Activated naive CD8-positive, alpha-beta T cell treated with anti-CD3 and anti-CD28 coated beads, Interleukin-2, amount 10 ng/mL, durations not matched to agents 7 days and 5 days (primary cell): ENCODE results near the gene SYMPK. TPM values are rescaled to one million over a fixed set of nuclear protein-coding genes. Genes with fewer than 3 reads are reported as not detected.

Source experiments
- ATAC-seq: fragments of 150-1000 bp; cut with Tn5 transposase; one replicate; pipeline ENCODE4 v1.10.0; 2021; ENCODE audit warnings: low read depth, moderate library complexity
- POLR2A ChIA-PET: fragments of 350-600 bp; sonication (Branson Sonifier 250); formaldehyde crosslinking; loops from one replicate; lab custom pipeline; 2021; ENCODE audit warnings: antibody characterized with exemption; lab: Charles Lee
- DNase-seq: peaks from one replicate; pipeline ENCODE4 v3.0.0; 2021
- H3K27ac Mint-ChIP-seq: one replicate; pipeline ENCODE4 v1.8.0; 2022; ENCODE audit warnings: mild to moderate bottlenecking, mixed read lengths
- H3K27me3 Mint-ChIP-seq: one replicate; pipeline ENCODE4 v1.8.0; 2022; ENCODE audit warnings: mild to moderate bottlenecking, moderate library complexity, mixed read lengths
- H3K36me3 Mint-ChIP-seq: one replicate; pipeline ENCODE4 v1.8.0; 2021; ENCODE audit warnings: mild to moderate bottlenecking, mixed read lengths
- H3K4me1 Mint-ChIP-seq: one replicate; pipeline ENCODE4 v1.8.0; 2021; ENCODE audit warnings: mixed read lengths
- H3K4me3 Mint-ChIP-seq: one replicate; pipeline ENCODE4 v1.8.0; 2022; ENCODE audit warnings: mild to moderate bottlenecking, moderate library complexity, mixed read lengths
- H3K9me3 Mint-ChIP-seq: one replicate; pipeline ENCODE4 v1.8.0; 2021; ENCODE audit warnings: mixed read lengths
- total RNA-seq, 2 experiments: library from RNA; stranded (reverse); gene quantifications; one replicate each; pipeline ENCODE4 v1.2.3, GENCODE V29; 2021

Gene SYMPK
- total RNA-seq, 2 experiments from 2014 or later, result 100 to 113 TPM

GRCh38 chr19:45852145-45852750 is 10.7 kb downstream of the SYMPK start:
- H3K36me3 Mint-ChIP-seq, result peaks cover 19% of the 10 kb centered on the region
- DNase-seq (no peak), ATAC-seq (no peak)
- no peaks in the 10 kb centered on the region for H3K27me3 Mint-ChIP-seq
- H3K9me3 Mint-ChIP-seq, result no peaks in the 10 kb centered on the region
- H3K27ac Mint-ChIP-seq, result no peak overlapping the region
- peaks cover 8% of the 10 kb centered on the region for H3K4me1 Mint-ChIP-seq
- POLR2A ChIA-PET, result no interaction called here
- no peak overlapping the region for H3K4me3 Mint-ChIP-seq

GRCh38 chr19:45848922-45849321 is 14.0 kb downstream of the SYMPK start:
- POLR2A ChIA-PET, result no interaction called here
- H3K36me3 Mint-ChIP-seq, result peaks cover 34% of the 10 kb centered on the region

GRCh38 chr19:45847663-45848062 is 15.3 kb downstream of the SYMPK start:
- POLR2A ChIA-PET, result no interaction called here

More at GRCh38 chr19:45848922-45849321, 14.0 kb downstream of the SYMPK start:
- H3K9me3 Mint-ChIP-seq, result no peaks in the 10 kb centered on the region
- no peak overlapping the region for H3K27ac Mint-ChIP-seq
- H3K4me3 Mint-ChIP-seq, result no peak overlapping the region
- no peaks in the 10 kb centered on the region for H3K27me3 Mint-ChIP-seq
- peaks cover 6% of the 10 kb centered on the region for H3K4me1 Mint-ChIP-seq
- no peak for DNase-seq
- ATAC-seq, result no peak

GRCh38 chr19:45842198-45842597 is 20.7 kb downstream of the SYMPK start:
- Mint-ChIP-seq H3K36me3 (peaks cover 59% of the 10 kb centered on the region), H3K27me3 (no peaks in the 10 kb centered on the region), H3K4me3 (no peak overlapping the region), H3K9me3 (peaks cover 1% of the 10 kb centered on the region), H3K4me1 (peaks cover 4% of the 10 kb centered on the region), H3K27ac (no peak overlapping the region)
- POLR2A ChIA-PET, result interaction anchor here (0.8 kb wide), 1 partner anchor 13 kb away, joined by 3 read pairs; no protein-coding TSS in a partner anchor
- DNase-seq (no peak), ATAC-seq (no peak)

More at GRCh38 chr19:45847663-45848062, 15.3 kb downstream of the SYMPK start:
- Mint-ChIP-seq H3K27me3 (no peaks in the 10 kb centered on the region), H3K4me1 (peaks cover 6% of the 10 kb centered on the region), H3K4me3 (no peak overlapping the region), H3K9me3 (no peaks in the 10 kb centered on the region), H3K27ac (no peak overlapping the region), H3K36me3 (peaks cover 34% of the 10 kb centered on the region)
- ATAC-seq (no peak), DNase-seq (no peak)

GRCh38 chr19:45834970-45835369 is 28.0 kb downstream of the SYMPK start:
- H3K36me3 Mint-ChIP-seq, result peaks cover 45% of the 10 kb centered on the region
- peaks cover 6% of the 10 kb centered on the region for H3K4me1 Mint-ChIP-seq
- no peak overlapping the region for H3K4me3 Mint-ChIP-seq
- no peak overlapping the region for H3K27ac Mint-ChIP-seq
- no peak for ATAC-seq
- H3K9me3 Mint-ChIP-seq, result peaks cover 1% of the 10 kb centered on the region
- POLR2A ChIA-PET, result no interaction called here
- no peak for DNase-seq
- no peaks in the 10 kb centered on the region for H3K27me3 Mint-ChIP-seq

GRCh38 chr19:45828945-45829344 is 34.0 kb downstream of the SYMPK start:
- Mint-ChIP-seq H3K27ac (no peak overlapping the region), H3K4me3 (no peak overlapping the region), H3K36me3 (peaks cover 18% of the 10 kb centered on the region), H3K9me3 (no peaks in the 10 kb centered on the region), H3K27me3 (no peaks in the 10 kb centered on the region), H3K4me1 (peaks cover 17% of the 10 kb centered on the region)
- ATAC-seq (no peak), DNase-seq (no peak)
- POLR2A ChIA-PET, result no interaction called here

- DNase-seq (no peak), ATAC-seq (no peak)
- peaks cover 17% of the 10 kb centered on the region for H3K4me1 Mint-ChIP-seq
- peaks cover 18% of the 10 kb centered on the region for H3K36me3 Mint-ChIP-seq
- H3K27ac Mint-ChIP-seq, result peak overlapping the region; percentile 36
- no peaks in the 10 kb centered on the region for H3K9me3 Mint-ChIP-seq
- H3K4me3 Mint-ChIP-seq, result no peak overlapping the region
- POLR2A ChIA-PET, result no interaction called here
- no peaks in the 10 kb centered on the region for H3K27me3 Mint-ChIP-seq
Observed at GRCh38 chr19:45828523-45828922, 34.4 kb downstream of the SYMPK start.

GRCh38 chr19:45827459-45828093 is 35.4 kb downstream of the SYMPK start:
- H3K4me3 Mint-ChIP-seq, result no peak overlapping the region
- no peak for ATAC-seq
- POLR2A ChIA-PET, result no interaction called here
- H3K4me1 Mint-ChIP-seq, result peaks cover 17% of the 10 kb centered on the region
- H3K27me3 Mint-ChIP-seq, result no peaks in the 10 kb centered on the region
- H3K36me3 Mint-ChIP-seq, result peaks cover 18% of the 10 kb centered on the region
- peak overlapping the region; percentile 45 for H3K27ac Mint-ChIP-seq
- DNase-seq, result no peak
- H3K9me3 Mint-ChIP-seq, result no peaks in the 10 kb centered on the region

- Mint-ChIP-seq H3K27me3 (no peaks in the 10 kb centered on the region), H3K27ac (peak overlapping the region; percentile 45), H3K4me1 (peaks cover 17% of the 10 kb centered on the region), H3K9me3 (no peaks in the 10 kb centered on the region), H3K4me3 (no peak overlapping the region), H3K36me3 (peaks cover 15% of the 10 kb centered on the region)
- POLR2A ChIA-PET, result no interaction called here
- no peak for ATAC-seq
- DNase-seq, result no peak
Observed at GRCh38 chr19:45826934-45827333, 36.0 kb downstream of the SYMPK start.

GRCh38 chr19:45825917-45826893 is 36.7 kb downstream of the SYMPK start:
- Mint-ChIP-seq H3K9me3 (no peaks in the 10 kb centered on the region), H3K4me3 (no peak overlapping the region), H3K4me1 (peaks cover 15% of the 10 kb centered on the region), H3K27ac (no peak overlapping the region), H3K27me3 (no peaks in the 10 kb centered on the region), H3K36me3 (peaks cover 14% of the 10 kb centered on the region)
- POLR2A ChIA-PET, result no interaction called here
- no peak for DNase-seq
- ATAC-seq, result no peak

GRCh38 chr19:45825263-45825605 is 37.7 kb downstream of the SYMPK start:
- DNase-seq (no peak), ATAC-seq (no peak)
- POLR2A ChIA-PET, result no interaction called here
- no peak overlapping the region for H3K27ac Mint-ChIP-seq
- H3K36me3 Mint-ChIP-seq, result peaks cover 14% of the 10 kb centered on the region
- H3K27me3 Mint-ChIP-seq, result no peaks in the 10 kb centered on the region
- H3K4me3 Mint-ChIP-seq, result no peak overlapping the region
- no peaks in the 10 kb centered on the region for H3K9me3 Mint-ChIP-seq
- peaks cover 12% of the 10 kb centered on the region for H3K4me1 Mint-ChIP-seq

- no peak for ATAC-seq
- DNase-seq, result no peak
- H3K4me1 Mint-ChIP-seq, result peaks cover 10% of the 10 kb centered on the region
- POLR2A ChIA-PET, result no interaction called here
- H3K9me3 Mint-ChIP-seq, result no peaks in the 10 kb centered on the region
- peaks cover 11% of the 10 kb centered on the region for H3K36me3 Mint-ChIP-seq
- H3K27ac Mint-ChIP-seq, result no peak overlapping the region
- H3K4me3 Mint-ChIP-seq, result no peak overlapping the region
- no peaks in the 10 kb centered on the region for H3K27me3 Mint-ChIP-seq
Observed at GRCh38 chr19:45824531-45825262, 38.2 kb downstream of the SYMPK start.

- POLR2A ChIA-PET, result no interaction called here
- peaks cover 8% of the 10 kb centered on the region for H3K36me3 Mint-ChIP-seq
- H3K27ac Mint-ChIP-seq, result no peak overlapping the region
- H3K4me1 Mint-ChIP-seq, result peaks cover 7% of the 10 kb centered on the region
- no peaks in the 10 kb centered on the region for H3K9me3 Mint-ChIP-seq
- ATAC-seq, result no peak
- H3K27me3 Mint-ChIP-seq, result no peaks in the 10 kb centered on the region
- no peak overlapping the region for H3K4me3 Mint-ChIP-seq
- no peak for DNase-seq
Observed at GRCh38 chr19:45824041-45824471, 38.9 kb downstream of the SYMPK start.
